Measurements from ENCODE around the gene CRB2. TPM values are rescaled to one million over a fixed set of nuclear protein-coding genes. Genes with fewer than 3 reads are reported as not detected.

The CRB2 gene
- total RNA-seq, 6 donors from 2014 or later = 0.13 to 0.23 TPM; not detected in 4

GRCh38 chr9:123401879-123402513 is 46.0 kb downstream of the CRB2 start:
- ATAC-seq (ENCODE audit: low FRiP score in 2 of 2) (peak; percentile 45 to 67), DNase-seq (no peak)
- H3K4me3 ChIP-seq = no peak overlapping the region
- H3K4me1 ChIP-seq = no peaks in the 10 kb centered on the region
- no peaks in the 10 kb centered on the region for H3K27me3 ChIP-seq
- no peaks in the 10 kb centered on the region for H3K9me3 ChIP-seq
- 64 to 68% methylated on average over 9 of the region's 9 CpGs for WGBS, 2 donors
- TF ChIP-seq CTCF (IDR thresholded peaks at IDR 0.05) = peak; percentile 22 to 58 (median 52)
- no peak for TF ChIP-seq POLR2AphosphoS5 (IDR thresholded peaks at IDR 0.05)
- H3K36me3 ChIP-seq = no peaks in the 10 kb centered on the region
- H3K27ac ChIP-seq = peak overlapping the region in 3 of 4 donors; percentile 24 to 34 (median 31)

GRCh38 chr9:123402981-123403509 is 47.0 kb downstream of the CRB2 start:
- ATAC-seq (ENCODE audit: low FRiP score in 2 of 2) = peak in 1 of 2 donors; percentile 21
- WGBS, 2 donors = 87 to 88% methylated on average over 8 to 17 of the region's 17 CpGs
- no peak overlapping the region for H3K4me3 ChIP-seq
- H3K27ac ChIP-seq = no peak overlapping the region
- no peaks in the 10 kb centered on the region for H3K27me3 ChIP-seq
- DNase-seq = no peak
- H3K4me1 ChIP-seq = no peaks in the 10 kb centered on the region
- no peak for TF ChIP-seq POLR2A (IDR thresholded peaks at IDR 0.05)
- no peak for TF ChIP-seq POLR2AphosphoS5 (IDR thresholded peaks at IDR 0.05)
- no peak for TF ChIP-seq CTCF (IDR thresholded peaks at IDR 0.05)
- no peak for TF ChIP-seq EP300 (IDR thresholded peaks at IDR 0.05)
- H3K9me3 ChIP-seq = no peaks in the 10 kb centered on the region
- H3K36me3 ChIP-seq = no peaks in the 10 kb centered on the region

- Histone ChIP-seq H3K27ac (no peak overlapping the region), H3K36me3 (no peaks in the 10 kb centered on the region), H3K4me1 (no peaks in the 10 kb centered on the region), H3K9me3 (no peaks in the 10 kb centered on the region), H3K27me3 (no peaks in the 10 kb centered on the region), H3K4me3 (no peak overlapping the region)
- no peak for DNase-seq
- ATAC-seq (ENCODE audit: low FRiP score in 2 of 2) = no peak
- TF ChIP-seq EP300 (IDR thresholded peaks at IDR 0.05) = no peak
- no peak for TF ChIP-seq POLR2AphosphoS5 (IDR thresholded peaks at IDR 0.05)
- TF ChIP-seq POLR2A (IDR thresholded peaks at IDR 0.05) = no peak
- TF ChIP-seq CTCF (IDR thresholded peaks at IDR 0.05) = no peak
- WGBS, 2 donors = 67 to 83% methylated on average over 6 of the region's 6 CpGs
Measured at GRCh38 chr9:123406016-123406415, 50.0 kb downstream of the CRB2 start.

- H3K27me3 ChIP-seq = no peaks in the 10 kb centered on the region
- H3K36me3 ChIP-seq = no peaks in the 10 kb centered on the region
- H3K4me3 ChIP-seq = no peak overlapping the region
- H3K27ac ChIP-seq = no peak overlapping the region
- no peaks in the 10 kb centered on the region for H3K9me3 ChIP-seq
- TF ChIP-seq POLR2A (IDR thresholded peaks at IDR 0.05) = no peak
- no peak for TF ChIP-seq POLR2AphosphoS5 (IDR thresholded peaks at IDR 0.05)
- TF ChIP-seq EP300 (IDR thresholded peaks at IDR 0.05) = no peak
- TF ChIP-seq CTCF (IDR thresholded peaks at IDR 0.05) = no peak
- 61 to 64% methylated on average over 13 of the region's 13 CpGs for WGBS, 2 donors
- ATAC-seq (ENCODE audit: low FRiP score in 2 of 2) = no peak
- H3K4me1 ChIP-seq = no peaks in the 10 kb centered on the region
- no peak for DNase-seq
Measured at GRCh38 chr9:123406691-123407216, 50.8 kb downstream of the CRB2 start.

Data from upper lobe of left lung (tissue), 6 donors.